Esophagus muscularis mucosa (tissue), 3 donors: ENCODE measurements around the gene CEP68.

Experiments
- CTCF ChIP-seq, 3 experiments: fragments of 200-600 bp in 2 of 3; fragments of 450-650 bp in 1 of 3; sonication (generic) in 2 of 3; IDR thresholded peaks; one replicate each; pipeline ENCODE4 v1.5.1; 2017 to 2019; ENCODE audit warnings: antibody characterized with exemption in 3 of 3, mild to moderate bottlenecking in 2 of 3, moderate library complexity in 1 of 3
- POLR2A ChIP-seq: fragments of 450-650 bp; IDR thresholded peaks from one replicate; pipeline ENCODE4 v1.6.1; 2017; ENCODE audit warnings: antibody characterized with exemption, moderate library complexity, mild to moderate bottlenecking, low read depth

GRCh38 chr2:65057054-65057375 lies 799 bp downstream of the CEP68 start:
- TF ChIP-seq POLR2A, result no peak
- no peak for TF ChIP-seq CTCF (IDR thresholded peaks at IDR 0.05)
